HG02943 (cell line): ENCODE measurements around the gene IGF1.
"Not testable (repeated sequence)": the region's sequence is repeated elsewhere in the genome, so short reads cannot be mapped to it uniquely, and the experiment has no call there.

ENCODE experiments used
- ATAC-seq: cut with Tn5 transposase; IDR thresholded peaks from one replicate; pipeline ENCODE4 v1.9.1; 2021; ENCODE audit warnings: mild to moderate bottlenecking, low read depth, moderate library complexity; ENCODE audit not compliant: unreplicated experiment

Gene IGF1

DNA sequence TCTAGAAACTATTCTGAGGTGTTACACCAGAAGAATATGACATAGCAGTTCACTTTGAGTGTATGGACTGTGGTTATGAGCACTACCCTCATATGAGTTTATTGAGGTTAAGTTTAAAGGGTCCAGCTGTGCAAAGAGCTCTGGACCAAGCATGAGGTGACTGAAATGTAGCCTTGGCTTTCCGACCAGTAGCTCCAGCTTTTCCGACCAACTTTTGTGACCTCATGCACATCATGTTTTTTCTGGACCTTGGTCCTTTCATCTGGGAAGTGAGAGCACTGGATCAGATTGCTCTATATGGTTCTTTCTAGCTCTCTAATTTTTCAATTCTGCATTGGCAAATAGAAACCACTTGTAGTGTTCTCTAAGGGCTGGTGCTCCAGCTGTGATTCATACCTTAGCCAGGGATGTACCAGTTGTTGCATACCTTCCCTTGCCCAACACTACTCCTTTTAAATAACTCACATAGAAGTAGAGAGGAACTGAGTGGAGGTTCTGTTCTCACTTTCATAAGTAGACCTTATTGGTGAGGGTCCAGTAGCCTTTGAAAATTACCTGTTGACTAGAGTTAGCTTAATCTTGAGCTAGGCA lies 16.6 kb downstream of the IGF1 start:
- no peak for ATAC-seq

GRCh38 chr12:102462795-102463465 lies 17.4 kb downstream of the IGF1 start:
- ATAC-seq = no peak

DNA sequence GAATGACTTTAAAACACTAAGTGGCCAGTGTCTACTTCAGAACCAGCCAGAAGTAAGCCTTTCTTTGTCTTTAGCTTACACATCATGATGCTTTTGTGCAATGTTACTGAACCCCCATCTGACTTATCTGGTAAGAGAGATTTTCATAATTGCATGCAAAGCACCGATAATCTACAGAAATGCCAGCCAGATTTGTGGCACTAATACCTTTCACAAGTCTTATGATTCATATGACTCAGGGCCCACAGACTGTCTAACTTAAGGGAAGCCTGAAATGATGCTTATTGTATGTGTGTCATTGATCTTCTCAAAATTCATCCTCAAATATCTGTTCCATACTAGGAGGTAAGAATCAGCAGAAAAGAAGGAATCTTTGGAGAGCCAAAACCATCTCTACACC lies 18.0 kb downstream of the IGF1 start:
- no peak for ATAC-seq

GRCh38 chr12:102461501-102461900 lies 18.9 kb downstream of the IGF1 start:
- ATAC-seq = no peak

DNA sequence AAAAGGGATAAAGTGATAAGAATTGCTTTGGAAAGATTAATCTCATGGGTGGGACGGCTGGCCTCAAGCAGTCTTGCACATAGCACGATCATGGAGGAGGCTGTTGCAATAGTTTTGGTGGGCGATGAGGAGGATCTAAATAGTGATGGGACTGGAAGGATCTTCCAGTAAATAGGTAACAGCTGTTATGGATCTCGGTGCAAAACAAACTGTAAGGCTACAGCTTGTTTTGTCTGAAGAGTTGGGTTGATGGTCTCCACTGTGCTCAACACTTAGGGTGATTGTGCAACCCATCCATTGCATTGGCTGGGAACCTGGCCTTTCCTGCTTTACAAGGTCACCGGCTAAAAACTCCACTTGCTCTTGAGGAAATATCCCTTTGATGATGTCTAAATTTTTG lies 21.0 kb downstream of the IGF1 start:
- no peak for ATAC-seq

DNA sequence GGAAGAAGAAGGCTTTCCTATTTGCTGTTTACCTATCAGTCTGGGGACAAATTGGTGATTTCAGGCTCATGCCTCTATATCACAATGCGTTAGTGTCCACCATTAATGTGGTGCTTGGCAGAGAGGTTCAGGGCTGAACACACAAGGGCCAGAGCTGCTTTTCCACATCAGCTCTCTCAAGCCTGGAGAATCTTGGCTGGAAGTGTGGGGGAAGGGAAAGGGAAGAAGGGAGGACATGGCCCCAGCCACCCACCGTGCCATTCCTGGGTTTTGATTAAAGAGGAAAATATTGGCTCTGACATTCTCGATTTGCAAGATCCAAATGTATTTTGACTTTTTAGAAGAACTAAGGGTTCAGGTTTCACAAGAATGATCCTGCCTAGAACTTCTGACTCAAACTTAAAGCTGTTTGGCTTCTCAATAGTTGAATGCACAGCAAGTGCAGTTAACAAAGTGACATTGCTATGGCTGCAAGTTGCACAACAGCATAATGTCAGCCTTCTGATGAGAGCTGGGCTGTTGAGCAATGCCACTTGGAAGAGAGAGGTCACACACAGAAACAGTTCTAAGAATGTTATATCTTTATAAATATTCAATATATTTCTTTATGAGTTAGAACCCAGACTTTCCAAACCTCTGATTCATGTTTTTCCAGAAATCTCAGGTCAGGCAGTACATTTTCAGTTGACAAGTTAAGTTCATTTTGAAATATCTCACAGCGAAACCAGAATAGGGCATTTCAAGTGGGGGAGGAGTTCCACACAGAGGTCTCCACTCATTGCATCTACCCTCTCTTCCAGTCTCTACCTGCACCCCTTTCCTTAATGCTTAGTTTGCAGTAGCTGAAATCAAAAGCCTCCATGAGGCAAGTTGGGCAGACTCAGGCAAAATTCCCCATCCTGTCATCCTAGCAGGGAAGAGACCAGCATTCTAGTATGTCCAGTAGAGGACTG lies 25.3 kb downstream of the IGF1 start:
- no peak for ATAC-seq

DNA sequence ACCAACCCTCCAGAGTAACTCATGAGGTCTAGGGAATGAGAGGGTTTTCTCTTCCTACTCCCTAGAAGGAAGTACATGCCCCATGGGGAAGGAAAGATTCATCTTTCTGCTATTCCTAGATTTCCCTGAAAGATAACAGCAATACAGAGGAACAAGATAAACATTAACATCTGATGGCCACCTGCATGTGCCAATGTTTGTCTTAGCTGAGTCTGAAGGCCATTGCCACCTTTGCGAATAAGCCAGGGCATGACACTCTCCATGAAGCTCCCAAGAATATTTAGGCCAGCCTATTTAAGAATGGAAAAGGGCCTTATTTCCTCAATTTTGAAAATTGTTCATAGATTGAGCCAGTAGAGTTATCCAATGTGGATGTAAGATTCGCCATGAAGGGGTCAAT lies 26.0 kb downstream of the IGF1 start:
- ATAC-seq = no peak

DNA sequence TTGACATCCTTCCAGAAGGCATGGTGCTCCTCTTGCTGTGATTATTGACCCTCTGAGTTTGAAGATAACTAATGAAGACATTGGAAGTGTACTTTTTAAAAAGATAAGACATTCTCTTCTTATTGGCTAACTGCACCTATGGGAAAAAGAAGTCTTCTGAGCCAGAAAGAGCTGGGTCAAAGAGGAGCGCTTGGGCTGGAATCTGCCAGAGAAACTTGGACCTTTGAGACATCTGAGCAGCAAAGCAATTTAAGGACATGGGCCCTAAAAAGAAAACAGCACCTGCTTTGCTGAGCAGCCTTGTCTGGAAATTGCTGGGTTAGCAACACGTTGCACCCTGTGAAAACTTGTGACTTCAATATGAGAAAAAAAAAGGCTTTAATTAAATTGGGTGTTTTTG lies 27.8 kb downstream of the IGF1 start:
- no peak for ATAC-seq

GRCh38 chr12:102449018-102449417 lies 31.3 kb downstream of the IGF1 start:
- ATAC-seq = not testable (repeated sequence)

DNA sequence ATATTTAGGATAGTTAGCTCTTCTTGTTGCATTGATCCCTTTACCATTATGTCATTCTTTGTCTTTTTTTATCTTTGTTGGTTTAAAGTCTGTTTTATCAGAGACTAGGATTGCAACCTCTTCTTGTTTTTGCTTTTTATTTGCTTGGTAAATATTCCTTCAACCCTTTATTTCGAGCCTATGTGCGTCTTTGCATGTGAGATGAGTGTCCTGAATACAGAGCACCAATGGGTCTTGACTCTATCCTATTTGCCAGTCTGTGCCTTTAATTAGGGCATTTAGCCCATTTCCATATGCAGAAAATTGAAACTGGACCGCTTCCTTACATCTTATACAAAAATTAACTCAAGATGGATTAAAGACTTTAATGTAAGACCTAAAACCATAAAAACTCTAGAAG lies 32.9 kb downstream of the IGF1 start:
- ATAC-seq = not testable (repeated sequence)

DNA sequence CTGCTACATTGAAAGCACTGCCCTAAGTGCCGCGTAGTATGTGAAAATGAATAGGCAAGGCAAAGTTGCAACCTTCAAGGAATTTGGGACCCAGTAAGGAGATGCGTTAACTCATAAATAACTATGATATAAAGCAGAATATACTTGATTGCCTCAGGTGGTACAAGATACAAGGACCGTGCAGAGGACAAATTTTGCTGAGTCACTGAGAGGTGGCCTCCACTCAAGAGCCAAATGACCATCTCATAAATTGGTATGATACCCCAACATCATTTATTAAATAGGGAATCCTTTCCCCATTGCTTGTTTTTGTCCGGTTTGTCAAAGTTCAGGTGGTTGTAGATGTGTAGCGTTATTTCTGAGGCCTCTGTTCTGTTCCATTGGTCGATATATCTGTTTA lies 35.7 kb downstream of the IGF1 start:
- ATAC-seq = no peak

GRCh38 chr12:102444093-102444492 lies 36.3 kb downstream of the IGF1 start:
- ATAC-seq = no peak

DNA sequence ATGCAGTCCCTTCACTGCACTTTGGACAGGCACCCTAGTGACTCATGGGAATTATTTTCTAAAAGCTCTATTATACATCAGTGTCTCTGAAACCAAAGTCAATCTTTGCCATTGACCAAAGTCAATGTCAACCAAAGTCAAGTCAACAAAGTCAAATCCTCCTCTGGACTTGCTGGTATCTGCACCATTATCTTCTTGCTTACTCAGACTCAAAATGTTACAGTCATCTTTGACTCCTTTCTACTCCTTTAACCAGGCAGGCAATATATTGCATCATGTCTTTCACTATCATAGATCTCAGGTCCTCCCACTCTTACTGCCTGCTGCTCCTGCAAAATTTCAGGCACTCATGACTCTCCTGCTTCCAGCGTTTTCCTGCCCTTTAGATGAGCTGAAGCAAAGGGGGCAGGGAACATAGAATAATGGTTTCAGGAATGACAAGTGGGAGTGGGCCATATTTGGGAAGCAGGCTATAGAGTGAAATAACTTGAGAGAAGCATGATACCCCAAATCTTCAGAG lies 39.2 kb downstream of the IGF1 start:
- no peak for ATAC-seq

- no peak for ATAC-seq
These were observed 40.6 kb downstream of the IGF1 start for GRCh38 chr12:102439426-102440405.

GRCh38 chr12:102438827-102439210 lies 41.5 kb downstream of the IGF1 start:
- no peak for ATAC-seq

- no peak for ATAC-seq
These were observed 42.1 kb downstream of the IGF1 start for GRCh38 chr12:102438047-102438826.

DNA sequence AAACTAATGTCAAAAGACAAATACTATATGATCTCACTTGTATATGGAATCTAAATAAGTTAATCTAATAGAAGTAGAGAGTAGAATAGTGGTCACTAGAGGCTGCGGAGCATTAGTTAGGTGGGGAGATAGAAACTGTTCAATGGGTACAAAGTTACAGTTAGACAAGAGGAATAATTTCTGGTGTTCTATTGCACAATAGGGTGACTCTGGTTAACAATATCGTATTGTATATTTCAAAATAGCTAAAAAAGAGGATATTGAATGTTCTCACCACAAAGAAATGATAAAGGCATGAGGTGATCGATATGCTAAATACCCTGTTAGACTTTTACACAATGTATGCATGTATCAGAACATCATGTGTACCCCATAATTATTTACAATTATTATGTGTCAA lies 42.9 kb downstream of the IGF1 start:
- no peak for ATAC-seq

GRCh38 chr12:102436867-102437266 lies 43.5 kb downstream of the IGF1 start:
- no peak for ATAC-seq

- no peak for ATAC-seq
These were observed 44.4 kb downstream of the IGF1 start for GRCh38 chr12:102435827-102436436.
